Left renal pelvis (tissue), 4 donors: ENCODE measurements around the gene B4GALT4. TPM values are rescaled to one million over a fixed set of nuclear protein-coding genes. Genes with fewer than 3 reads are reported as not detected.

ENCODE experiments used
- DNase-seq, 4 donors: peaks; one replicate each; pipeline ENCODE4 v3.0.0-alpha.2; 2013; ENCODE audit warnings: low read depth in 4 of 4, low spot score in 3 of 4
- polyA plus RNA-seq, 4 donors: library from polyadenylated mRNA; unstranded; fragments of 120-200 nt; gene quantifications; one replicate each; pipeline ENCODE4 v1.2.1, GENCODE V29; 2013; ENCODE audit not compliant: insufficient read length in 4 of 4

B4GALT4 gene
- polyA plus RNA-seq, 4 donors: 26.7 to 37.1 (median 35.3) TPM

- DNase-seq: no peak
These were observed 2.3 kb downstream of the B4GALT4 start for GRCh38 chr3:119238363-119238762.

- no peak for DNase-seq
These were observed 3.4 kb downstream of the B4GALT4 start for GRCh38 chr3:119237299-119237698.

GRCh38 chr3:119236756-119237155 is 3.9 kb downstream of the B4GALT4 start:
- no peak for DNase-seq

- DNase-seq: no peak
These were observed 5.5 kb downstream of the B4GALT4 start for GRCh38 chr3:119235151-119235550.

GRCh38 chr3:119234610-119235009 is 6.1 kb downstream of the B4GALT4 start:
- DNase-seq: no peak

- DNase-seq: no peak
These were observed 9.9 kb downstream of the B4GALT4 start for GRCh38 chr3:119230745-119231144.

GRCh38 chr3:119230071-119230470 is 10.6 kb downstream of the B4GALT4 start:
- no peak for DNase-seq

- DNase-seq: no peak
These were observed 11.5 kb downstream of the B4GALT4 start for GRCh38 chr3:119229190-119229589.

- no peak for DNase-seq
These were observed 12.1 kb downstream of the B4GALT4 start for GRCh38 chr3:119228373-119229145.

- no peak for DNase-seq
These were observed 13.4 kb downstream of the B4GALT4 start for GRCh38 chr3:119227070-119227850.

GRCh38 chr3:119225121-119225520 is 15.6 kb downstream of the B4GALT4 start:
- no peak for DNase-seq

- no peak for DNase-seq
These were observed 17.2 kb downstream of the B4GALT4 start for GRCh38 chr3:119223511-119223910.

- no peak for DNase-seq
These were observed 18.3 kb downstream of the B4GALT4 start for GRCh38 chr3:119222391-119222790.

- no peak for DNase-seq
These were observed 18.8 kb downstream of the B4GALT4 start for GRCh38 chr3:119221779-119222320.

GRCh38 chr3:119220970-119221667 is 19.6 kb downstream of the B4GALT4 start:
- no peak for DNase-seq

- DNase-seq: no peak
These were observed 20.5 kb downstream of the B4GALT4 start for GRCh38 chr3:119220198-119220597.

- DNase-seq: no peak
These were observed 21.6 kb downstream of the B4GALT4 start for GRCh38 chr3:119219069-119219468.

- no peak for DNase-seq
These were observed 28.9 kb downstream of the B4GALT4 start for GRCh38 chr3:119211803-119212202.

- DNase-seq: no peak
These were observed 29.5 kb downstream of the B4GALT4 start for GRCh38 chr3:119211193-119211592.

- no peak for DNase-seq
These were observed 33.2 kb downstream of the B4GALT4 start for GRCh38 chr3:119207512-119207875.
